Measurements from ENCODE around the gene SETDB1. TPM values are rescaled to one million over a fixed set of nuclear protein-coding genes. Genes with fewer than 3 reads are reported as not detected.

Gene SETDB1
- total and polyA plus RNA-seq, 2 experiments from 2014 or later = 20.1 to 69.9 TPM

- H3K4me1 ChIP-seq (ENCODE audit: low read depth) = peaks cover 38% of the 10 kb centered on the region
- H3K27ac ChIP-seq = peak overlapping the region; percentile 99
- no peak for TF ChIP-seq CTCF (IDR thresholded peaks at IDR 0.05; ENCODE audit: low read depth, low read length)
- H3K36me3 ChIP-seq = peaks cover 15% of the 10 kb centered on the region
- peak overlapping the region; percentile 5 for H3K4me3 ChIP-seq
- no peaks in the 10 kb centered on the region for H3K9me3 ChIP-seq (ENCODE audit: low read depth)
- no peak for DNase-seq (ENCODE audit: low read depth in 1 of 2, low spot score in 1 of 2)
- H3K27me3 ChIP-seq = no peaks in the 10 kb centered on the region
These were observed 46.3 kb downstream of the SETDB1 start for GRCh38 chr1:150972417-150972940.

DNA sequence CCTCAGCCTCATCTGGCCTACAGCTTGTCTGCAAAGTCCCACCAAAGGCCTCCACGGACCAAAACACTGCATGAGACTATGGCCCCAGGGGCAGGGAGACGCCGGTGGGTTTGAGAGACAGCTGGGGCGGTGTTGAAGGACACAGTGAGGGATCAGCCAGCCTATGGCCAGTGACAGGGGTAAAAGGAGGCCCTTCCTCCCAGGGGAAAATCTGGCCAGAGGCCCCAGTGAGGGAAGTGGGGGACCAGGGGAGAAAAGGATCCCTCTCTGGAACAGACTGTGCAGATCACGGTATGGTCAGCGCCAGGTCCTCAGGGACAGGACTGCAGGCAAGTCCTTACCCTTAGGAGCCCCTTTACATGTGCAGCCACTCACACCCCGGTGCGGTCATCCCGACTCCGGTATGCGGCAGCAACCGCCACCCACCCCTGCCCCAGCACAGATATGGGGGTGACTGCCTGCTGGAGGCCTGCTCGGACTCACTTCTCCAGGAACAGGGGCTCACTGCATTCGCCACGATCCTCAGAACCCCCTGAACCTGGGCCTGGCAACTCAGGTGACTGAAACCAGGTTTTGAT is 47.2 kb downstream of the SETDB1 start:
- H3K36me3 ChIP-seq = peaks cover 7% of the 10 kb centered on the region
- H3K27me3 ChIP-seq = no peaks in the 10 kb centered on the region
- no peaks in the 10 kb centered on the region for H3K9me3 ChIP-seq (ENCODE audit: low read depth)
- no peak for DNase-seq (ENCODE audit: low read depth in 1 of 2, low spot score in 1 of 2)
- TF ChIP-seq CTCF (IDR thresholded peaks at IDR 0.05; ENCODE audit: low read depth, low read length) = no peak
- peak overlapping the region; percentile 99 for H3K27ac ChIP-seq
- H3K4me3 ChIP-seq = peak overlapping the region; percentile 97
- peaks cover 39% of the 10 kb centered on the region for H3K4me1 ChIP-seq (ENCODE audit: low read depth)

- H3K4me1 ChIP-seq (ENCODE audit: low read depth) = peaks cover 39% of the 10 kb centered on the region
- H3K9me3 ChIP-seq (ENCODE audit: low read depth) = no peaks in the 10 kb centered on the region
- H3K27me3 ChIP-seq = no peaks in the 10 kb centered on the region
- H3K27ac ChIP-seq = peak overlapping the region; percentile 99
- peak overlapping the region; percentile 97 for H3K4me3 ChIP-seq
- peak in 1 of 2 donors; percentile 62 for DNase-seq (ENCODE audit: low read depth in 1 of 2, low spot score in 1 of 2)
- TF ChIP-seq CTCF (IDR thresholded peaks at IDR 0.05; ENCODE audit: low read depth, low read length) = no peak
- peaks cover 1% of the 10 kb centered on the region for H3K36me3 ChIP-seq
These were observed 47.8 kb downstream of the SETDB1 start for GRCh38 chr1:150973836-150974579.

DNA sequence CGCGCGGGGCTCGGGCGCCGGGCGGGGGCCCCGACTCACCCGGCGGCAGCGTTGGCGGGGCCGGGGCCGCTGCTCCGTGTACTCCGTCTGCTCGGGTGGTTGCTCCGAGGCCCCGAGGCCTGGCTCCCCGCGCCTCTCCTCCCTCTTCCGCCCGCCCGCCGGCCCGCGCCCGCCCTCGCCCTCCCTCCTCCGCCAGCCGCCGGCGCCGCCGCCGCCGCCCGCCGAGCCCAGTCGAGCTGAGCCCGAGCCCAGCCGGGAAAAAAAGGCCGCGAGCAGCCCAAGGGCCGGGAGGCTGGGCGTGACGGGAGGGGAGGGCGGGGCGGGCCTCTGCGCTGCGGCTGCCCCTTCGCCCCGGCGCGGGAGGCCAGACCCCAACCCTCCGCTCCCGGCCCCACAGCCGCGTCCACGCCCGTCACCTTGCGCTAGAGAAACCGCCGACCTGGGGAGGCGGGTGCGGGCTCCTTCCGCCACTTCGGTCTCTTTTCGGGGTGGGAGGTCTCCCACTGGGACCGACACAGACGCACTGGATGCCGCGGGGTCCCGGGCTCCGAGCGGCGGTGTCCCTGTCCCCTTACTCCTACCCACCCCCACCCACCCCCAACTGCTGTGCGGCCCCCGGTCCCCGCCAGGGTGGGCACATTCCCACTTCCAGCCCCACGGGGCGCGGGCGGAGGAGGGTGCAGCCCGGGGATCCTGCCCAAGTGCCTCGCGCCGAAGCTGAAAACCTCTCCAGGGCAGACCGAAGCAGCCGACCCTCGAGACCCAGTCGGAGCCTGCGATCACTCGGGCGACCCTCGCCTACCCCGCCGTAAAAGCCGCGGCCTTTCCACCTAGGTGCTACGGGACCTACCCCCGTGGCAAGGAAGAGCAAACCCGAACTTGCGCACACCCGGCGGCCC is 48.7 kb downstream of the SETDB1 start, which contains the start of gene CERS2:
CERS2 (minus strand) TSS at position 256 of the 899 bp plus-strand sequence. CDS start 5,745 bp downstream, outside the sequence.
- DNase-seq (ENCODE audit: low read depth in 1 of 2, low spot score in 1 of 2) = peak; percentile 87 to 93
- Histone ChIP-seq H3K27ac (peak within 1 kb of the TSS; percentile 99), H3K36me3 (no peaks in the 10 kb centered on the region), H3K27me3 (no peaks in the 10 kb centered on the region), H3K9me3 (ENCODE audit: low read depth) (no peaks in the 10 kb centered on the region), H3K4me1 (ENCODE audit: low read depth) (peaks cover 39% of the 10 kb centered on the region), H3K4me3 (peak within 1 kb of the TSS; percentile 97)
- TF ChIP-seq CTCF (IDR thresholded peaks at IDR 0.05; ENCODE audit: low read depth, low read length) = no peak

DNA sequence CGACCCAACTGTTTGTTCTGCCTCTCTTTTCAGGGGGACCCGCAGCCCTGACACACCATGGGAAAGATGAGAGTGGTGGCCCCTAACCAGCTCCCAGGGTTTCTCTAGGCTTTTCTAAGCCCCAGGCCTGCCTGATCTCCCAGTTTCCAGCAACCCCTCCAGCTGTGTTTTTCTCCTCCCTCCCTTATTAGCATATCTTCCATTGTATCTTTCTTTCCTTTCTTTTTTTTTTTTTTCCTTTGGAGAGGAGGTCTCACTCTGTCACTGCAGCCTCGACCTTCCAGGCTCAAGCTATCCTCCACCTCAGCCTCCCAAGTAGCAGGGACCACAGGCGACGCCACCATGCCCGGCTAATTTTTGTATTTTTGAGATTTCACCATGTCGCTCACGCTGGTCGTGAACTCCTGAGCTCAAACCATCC is 50.2 kb downstream of the SETDB1 start:
- no peak for TF ChIP-seq CTCF (IDR thresholded peaks at IDR 0.05; ENCODE audit: low read depth, low read length)
- no peak overlapping the region for H3K4me3 ChIP-seq
- no peaks in the 10 kb centered on the region for H3K9me3 ChIP-seq (ENCODE audit: low read depth)
- H3K27ac ChIP-seq = no peak overlapping the region
- H3K36me3 ChIP-seq = no peaks in the 10 kb centered on the region
- H3K4me1 ChIP-seq (ENCODE audit: low read depth) = peaks cover 33% of the 10 kb centered on the region
- no peaks in the 10 kb centered on the region for H3K27me3 ChIP-seq
- DNase-seq (ENCODE audit: low read depth in 1 of 2, low spot score in 1 of 2) = no peak

Measured in cardiac muscle cell (in vitro differentiated cells and primary cell).